ENCODE results near the gene ALDH7A1. TPM values are rescaled to one million over a fixed set of nuclear protein-coding genes. Genes with fewer than 3 reads are reported as not detected.

The ALDH7A1 gene
- total RNA-seq, 4 donors from 2014 or later: 35.9 to 89.7 (median 48.2) TPM

DNA sequence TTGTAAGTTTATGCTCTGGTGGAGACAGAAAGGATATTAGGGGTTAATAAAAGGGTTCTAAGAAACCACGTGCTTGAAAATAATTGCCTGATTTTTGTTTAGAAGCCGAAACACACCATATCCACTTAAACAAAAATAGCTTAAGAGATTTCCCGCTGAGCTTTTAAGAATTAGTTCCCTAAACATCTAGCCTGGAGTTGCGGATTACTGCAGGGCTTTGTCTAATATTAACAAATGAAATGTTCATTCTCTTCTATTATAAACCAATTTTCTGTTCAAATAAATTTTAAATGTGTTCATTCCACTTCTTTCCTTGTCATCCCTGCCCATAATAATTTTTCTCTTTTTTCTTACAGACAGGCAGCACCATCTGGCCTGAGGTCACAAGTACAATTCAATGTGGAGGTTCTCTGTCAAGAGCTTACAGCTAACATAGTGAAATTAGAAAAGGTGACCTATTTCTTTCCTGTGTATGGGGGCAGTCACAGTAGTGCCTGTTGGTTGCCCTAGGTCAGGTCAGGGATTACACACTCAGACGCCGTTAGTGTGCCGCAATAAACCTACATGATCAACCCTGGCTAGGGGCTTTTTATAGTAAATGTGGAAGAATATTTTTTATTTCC is 106.5 kb downstream of the ALDH7A1 start:
- 68 to 79% methylated on average over 7 of the region's 7 CpGs for WGBS, 2 donors
- Histone ChIP-seq H3K4me3 (no peak overlapping the region), H3K9me3 (no peaks in the 10 kb centered on the region), H3K27me3 (no peaks in the 10 kb centered on the region), H3K36me3 (peaks cover 3 to 98% (median 5%) of the 10 kb centered on the region in 3 donors), H3K4me1 (peaks cover 0 to 29% (median 3%) of the 10 kb centered on the region in 3 donors), H3K27ac (peak overlapping the region in 3 of 4 donors; percentile 57 to 79 (median 67))
- DNase-seq: no peak
- intact Hi-C loops (cut with DNase I): no loop called here
- no peak for TF ChIP-seq POLR2A (IDR thresholded peaks at IDR 0.05)
- TF ChIP-seq, protein P1, sequence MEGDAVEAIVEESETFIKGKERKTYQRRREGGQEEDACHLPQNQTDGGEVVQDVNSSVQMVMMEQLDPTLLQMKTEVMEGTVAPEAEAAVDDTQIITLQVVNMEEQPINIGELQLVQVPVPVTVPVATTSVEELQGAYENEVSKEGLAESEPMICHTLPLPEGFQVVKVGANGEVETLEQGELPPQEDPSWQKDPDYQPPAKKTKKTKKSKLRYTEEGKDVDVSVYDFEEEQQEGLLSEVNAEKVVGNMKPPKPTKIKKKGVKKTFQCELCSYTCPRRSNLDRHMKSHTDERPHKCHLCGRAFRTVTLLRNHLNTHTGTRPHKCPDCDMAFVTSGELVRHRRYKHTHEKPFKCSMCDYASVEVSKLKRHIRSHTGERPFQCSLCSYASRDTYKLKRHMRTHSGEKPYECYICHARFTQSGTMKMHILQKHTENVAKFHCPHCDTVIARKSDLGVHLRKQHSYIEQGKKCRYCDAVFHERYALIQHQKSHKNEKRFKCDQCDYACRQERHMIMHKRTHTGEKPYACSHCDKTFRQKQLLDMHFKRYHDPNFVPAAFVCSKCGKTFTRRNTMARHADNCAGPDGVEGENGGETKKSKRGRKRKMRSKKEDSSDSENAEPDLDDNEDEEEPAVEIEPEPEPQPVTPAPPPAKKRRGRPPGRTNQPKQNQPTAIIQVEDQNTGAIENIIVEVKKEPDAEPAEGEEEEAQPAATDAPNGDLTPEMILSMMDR (IDR thresholded peaks at IDR 0.05): no peak

GRCh38 chr5:126487596-126487995 is 107.4 kb downstream of the ALDH7A1 start:
- Histone ChIP-seq H3K27ac (peak overlapping the region in 2 of 4 donors; percentile 57 to 79), H3K36me3 (peaks cover 0 to 98% (median 5%) of the 10 kb centered on the region in 3 donors)
- no peak for TF ChIP-seq POLR2A (IDR thresholded peaks at IDR 0.05)
- TF ChIP-seq, protein P1 (IDR thresholded peaks at IDR 0.05): no peak

DNA sequence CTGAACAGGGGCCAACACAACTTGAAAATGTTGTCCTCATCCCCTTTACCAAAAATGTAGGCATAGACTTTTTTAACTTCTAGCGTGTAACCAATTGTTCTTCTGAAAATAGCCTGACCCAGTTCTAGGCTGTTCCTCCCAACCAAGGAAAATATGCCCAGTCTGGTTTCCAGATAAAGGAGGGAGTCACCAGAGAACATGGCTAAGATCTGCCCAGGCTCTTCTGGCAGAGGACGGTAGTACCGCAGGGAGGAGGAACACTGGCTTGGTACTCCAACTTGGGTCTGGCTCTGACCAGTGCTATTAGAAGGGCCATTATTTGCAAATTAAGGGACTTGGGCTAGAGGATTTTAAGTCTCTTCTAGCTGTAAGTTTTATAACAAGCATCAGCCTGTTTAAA is 108.7 kb downstream of the ALDH7A1 start:
- no peaks in the 10 kb centered on the region for H3K9me3 ChIP-seq
- peaks cover 0 to 96% (median 5%) of the 10 kb centered on the region in 3 donors for H3K36me3 ChIP-seq
- no peak overlapping the region for H3K4me3 ChIP-seq
- H3K4me1 ChIP-seq: peaks cover 0 to 24% (median 3%) of the 10 kb centered on the region in 3 donors
- no peak for DNase-seq
- intact Hi-C loops (cut with DNase I): no loop called here
- peak overlapping the region in 3 of 4 donors; percentile 6 to 36 (median 7) for H3K27ac ChIP-seq
- TF ChIP-seq, protein P1 (IDR thresholded peaks at IDR 0.05): no peak
- TF ChIP-seq POLR2A (IDR thresholded peaks at IDR 0.05): no peak
- 90% methylated on average over 3 of the region's 3 CpGs for WGBS, 2 donors
- no peaks in the 10 kb centered on the region for H3K27me3 ChIP-seq

More at GRCh38 chr5:126487596-126487995, 107.4 kb downstream of the ALDH7A1 start:
- DNase-seq: no peak
- intact Hi-C loops (cut with DNase I): no loop called here
- Histone ChIP-seq H3K4me3 (no peak overlapping the region), H3K27me3 (no peaks in the 10 kb centered on the region), H3K9me3 (no peaks in the 10 kb centered on the region), H3K4me1 (peaks cover 0 to 29% (median 3%) of the 10 kb centered on the region in 3 donors)

DNA sequence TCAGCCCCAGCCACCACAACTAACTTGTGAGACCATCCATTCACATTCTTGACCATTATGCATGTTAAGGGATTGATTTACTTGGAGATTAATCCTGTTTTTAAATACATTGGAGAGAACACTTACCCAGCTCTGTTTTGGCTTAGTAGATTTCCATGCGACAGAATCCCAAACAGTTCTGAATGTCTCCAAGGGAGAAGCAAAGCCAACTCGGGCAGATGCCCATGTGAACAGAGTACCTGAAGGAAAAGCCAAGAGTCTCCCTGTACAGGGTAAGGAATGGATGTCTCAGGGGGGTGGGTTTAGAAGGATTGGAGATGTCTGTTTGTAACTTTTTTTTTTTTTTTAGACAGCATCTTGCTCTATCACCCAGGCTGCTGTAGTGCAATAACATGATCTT is 110.8 kb downstream of the ALDH7A1 start:
- no peak for DNase-seq
- no peak overlapping the region for H3K4me3 ChIP-seq
- intact Hi-C loops (cut with DNase I): no loop called here
- H3K9me3 ChIP-seq: no peaks in the 10 kb centered on the region
- peaks cover 0 to 90% (median 5%) of the 10 kb centered on the region in 3 donors for H3K36me3 ChIP-seq
- WGBS, 2 donors: 80 to 88% methylated on average over 2 of the region's 2 CpGs
- TF ChIP-seq, protein P1 (IDR thresholded peaks at IDR 0.05): no peak
- peak overlapping the region in 2 of 4 donors; percentile 37 to 38 for H3K27ac ChIP-seq
- peaks cover 0 to 9% (median 0%) of the 10 kb centered on the region in 3 donors for H3K4me1 ChIP-seq
- no peaks in the 10 kb centered on the region for H3K27me3 ChIP-seq

- TF ChIP-seq POLR2A (IDR thresholded peaks at IDR 0.05): no peak
- TF ChIP-seq, protein P1 (IDR thresholded peaks at IDR 0.05): no peak
These were observed 111.9 kb downstream of the ALDH7A1 start for GRCh38 chr5:126483156-126483555.

More at GRCh38 chr5:126483156-126483555, 111.9 kb downstream of the ALDH7A1 start:
- DNase-seq: no peak
- Histone ChIP-seq H3K9me3 (no peaks in the 10 kb centered on the region), H3K27ac (peak overlapping the region in 3 of 4 donors; percentile 23 to 38 (median 37)), H3K4me3 (no peak overlapping the region), H3K36me3 (peaks cover 0 to 90% (median 5%) of the 10 kb centered on the region in 3 donors), H3K27me3 (no peaks in the 10 kb centered on the region), H3K4me1 (peaks cover 0 to 5% (median 4%) of the 10 kb centered on the region in 3 donors)
- intact Hi-C loops (cut with DNase I): no loop called here
- WGBS, 2 donors: 16 to 25% methylated on average over 3 of the region's 3 CpGs
